Measurements from ENCODE around the gene BMPER. TPM values are rescaled to one million over a fixed set of nuclear protein-coding genes. Genes with fewer than 3 reads are reported as not detected.

BMPER gene
- total RNA-seq, 1 donor from 2014 or later: 5.2 TPM

GRCh38 chr7:33932832-33933468, 27.6 kb downstream of the BMPER start:
- intact Hi-C loops (cut with DNase I): loop anchor here (5.0 kb wide), 1 partner anchor 161 kb away; no protein-coding TSS in a partner anchor

GRCh38 chr7:33933611-33934281, 28.4 kb downstream of the BMPER start:
- no peak for TF ChIP-seq CTCF (IDR thresholded peaks at IDR 0.05)
- no peak for TF ChIP-seq POLR2A (IDR thresholded peaks at IDR 0.05)
- TF ChIP-seq POLR2AphosphoS5 (IDR thresholded peaks at IDR 0.05; ENCODE audit: insufficient read depth in 1 of 2, low read depth in 1 of 2): no peak
- no peak overlapping the region for H3K27ac ChIP-seq
- H3K27me3 ChIP-seq: no peaks in the 10 kb centered on the region
- peaks cover 17% of the 10 kb centered on the region for H3K4me1 ChIP-seq
- H3K36me3 ChIP-seq: no peaks in the 10 kb centered on the region
- DNase-seq (ENCODE audit: extremely low spot score in 2 of 2): peak in 1 of 2 donors; percentile 70
- no peak overlapping the region for H3K4me3 ChIP-seq
- intact Hi-C loops (cut with DNase I): loop anchor here (5.0 kb wide), 1 partner anchor 161 kb away; no protein-coding TSS in a partner anchor
- no peaks in the 10 kb centered on the region for H3K9me3 ChIP-seq

More at GRCh38 chr7:33932832-33933468, 27.6 kb downstream of the BMPER start:
- Histone ChIP-seq H3K27me3 (no peaks in the 10 kb centered on the region), H3K4me1 (peaks cover 17% of the 10 kb centered on the region), H3K27ac (peak overlapping the region; percentile 4), H3K9me3 (no peaks in the 10 kb centered on the region), H3K4me3 (peak overlapping the region in 1 of 2 donors; percentile 13), H3K36me3 (no peaks in the 10 kb centered on the region)
- DNase-seq (ENCODE audit: extremely low spot score in 2 of 2): peak in 1 of 2 donors; percentile 90
- TF ChIP-seq POLR2A (IDR thresholded peaks at IDR 0.05) (no peak), POLR2AphosphoS5 (IDR thresholded peaks at IDR 0.05; ENCODE audit: insufficient read depth in 1 of 2, low read depth in 1 of 2) (no peak), CTCF (IDR thresholded peaks at IDR 0.05) (peak; percentile 83 to 94 (median 92))

GRCh38 chr7:33934391-33934790, 29.1 kb downstream of the BMPER start:
- no peak for DNase-seq (ENCODE audit: extremely low spot score in 2 of 2)
- Histone ChIP-seq H3K4me3 (no peak overlapping the region), H3K4me1 (peaks cover 17% of the 10 kb centered on the region), H3K27me3 (no peaks in the 10 kb centered on the region), H3K27ac (no peak overlapping the region), H3K36me3 (no peaks in the 10 kb centered on the region), H3K9me3 (no peaks in the 10 kb centered on the region)
- intact Hi-C loops (cut with DNase I): loop anchor here (5.0 kb wide), 1 partner anchor 162 kb away; no protein-coding TSS in a partner anchor
- TF ChIP-seq CTCF (IDR thresholded peaks at IDR 0.05) (no peak), POLR2A (IDR thresholded peaks at IDR 0.05) (no peak), POLR2AphosphoS5 (IDR thresholded peaks at IDR 0.05; ENCODE audit: insufficient read depth in 1 of 2, low read depth in 1 of 2) (no peak)

DNA sequence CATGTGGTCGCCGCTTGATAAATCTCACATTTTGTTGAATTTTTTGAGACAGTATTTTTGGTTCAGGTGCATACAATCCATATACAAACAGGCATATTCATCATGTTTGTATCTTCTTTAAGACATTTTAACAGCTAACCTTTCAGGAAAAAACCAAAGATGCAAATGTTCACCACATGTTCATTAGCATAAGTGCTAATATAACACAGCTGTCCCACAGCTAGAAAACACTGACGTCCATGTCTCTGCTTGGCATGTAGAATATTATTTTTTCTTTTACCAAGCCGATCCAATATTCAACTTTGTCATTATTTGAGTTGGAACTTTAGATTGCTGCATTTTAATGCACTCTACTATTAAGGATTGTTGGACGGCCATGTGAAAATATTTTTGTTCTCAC, 31.2 kb downstream of the BMPER start:
- H3K36me3 ChIP-seq: no peaks in the 10 kb centered on the region
- intact Hi-C loops (cut with DNase I): no loop called here
- H3K27ac ChIP-seq: no peak overlapping the region
- no peak for TF ChIP-seq POLR2AphosphoS5 (IDR thresholded peaks at IDR 0.05; ENCODE audit: insufficient read depth in 1 of 2, low read depth in 1 of 2)
- no peak for TF ChIP-seq POLR2A (IDR thresholded peaks at IDR 0.05)
- TF ChIP-seq CTCF (IDR thresholded peaks at IDR 0.05): no peak
- H3K4me1 ChIP-seq: peaks cover 17% of the 10 kb centered on the region
- no peak overlapping the region for H3K4me3 ChIP-seq
- no peaks in the 10 kb centered on the region for H3K27me3 ChIP-seq
- DNase-seq (ENCODE audit: extremely low spot score in 2 of 2): no peak
- no peaks in the 10 kb centered on the region for H3K9me3 ChIP-seq

DNA sequence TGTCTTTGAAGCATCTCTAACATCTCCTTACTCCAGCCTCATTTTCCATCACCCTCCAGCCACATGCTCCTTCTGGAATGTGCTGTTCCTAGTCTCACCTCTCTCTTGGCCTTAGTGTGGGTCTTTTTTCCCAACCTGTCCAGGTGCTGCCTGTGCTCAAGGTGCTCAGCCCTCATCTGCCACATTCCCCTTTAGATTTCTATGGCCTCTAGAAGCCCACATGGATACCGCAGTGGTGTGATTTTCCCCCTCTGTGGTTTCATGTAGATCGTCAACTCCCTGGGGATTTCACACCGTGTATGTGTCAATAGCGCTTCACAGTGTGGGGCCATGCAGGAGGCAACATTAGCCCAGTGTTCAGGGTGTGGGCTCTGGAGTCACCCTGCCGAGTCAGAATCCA, 32.5 kb downstream of the BMPER start:
- H3K27me3 ChIP-seq: no peaks in the 10 kb centered on the region
- no peak overlapping the region for H3K27ac ChIP-seq
- peak in 1 of 2 donors; percentile 44 for DNase-seq (ENCODE audit: extremely low spot score in 2 of 2)
- H3K36me3 ChIP-seq: no peaks in the 10 kb centered on the region
- H3K4me3 ChIP-seq: no peak overlapping the region
- no peak for TF ChIP-seq CTCF (IDR thresholded peaks at IDR 0.05)
- TF ChIP-seq POLR2AphosphoS5 (IDR thresholded peaks at IDR 0.05; ENCODE audit: insufficient read depth in 1 of 2, low read depth in 1 of 2): no peak
- TF ChIP-seq POLR2A (IDR thresholded peaks at IDR 0.05): no peak
- H3K9me3 ChIP-seq: no peaks in the 10 kb centered on the region
- intact Hi-C loops (cut with DNase I): no loop called here
- H3K4me1 ChIP-seq: peaks cover 9% of the 10 kb centered on the region

Measured in vagina (tissue), 2 donors.